HG03139 (cell line): ENCODE results near the gene LOX.
"Not testable (repeated sequence)": the region's sequence is repeated elsewhere in the genome, so short reads cannot be mapped to it uniquely, and the experiment has no call there.

Source experiments
- ATAC-seq: cut with Tn5 transposase; IDR thresholded peaks from one replicate; pipeline ENCODE4 v1.9.1; 2021; ENCODE audit not compliant: unreplicated experiment

The LOX gene

DNA sequence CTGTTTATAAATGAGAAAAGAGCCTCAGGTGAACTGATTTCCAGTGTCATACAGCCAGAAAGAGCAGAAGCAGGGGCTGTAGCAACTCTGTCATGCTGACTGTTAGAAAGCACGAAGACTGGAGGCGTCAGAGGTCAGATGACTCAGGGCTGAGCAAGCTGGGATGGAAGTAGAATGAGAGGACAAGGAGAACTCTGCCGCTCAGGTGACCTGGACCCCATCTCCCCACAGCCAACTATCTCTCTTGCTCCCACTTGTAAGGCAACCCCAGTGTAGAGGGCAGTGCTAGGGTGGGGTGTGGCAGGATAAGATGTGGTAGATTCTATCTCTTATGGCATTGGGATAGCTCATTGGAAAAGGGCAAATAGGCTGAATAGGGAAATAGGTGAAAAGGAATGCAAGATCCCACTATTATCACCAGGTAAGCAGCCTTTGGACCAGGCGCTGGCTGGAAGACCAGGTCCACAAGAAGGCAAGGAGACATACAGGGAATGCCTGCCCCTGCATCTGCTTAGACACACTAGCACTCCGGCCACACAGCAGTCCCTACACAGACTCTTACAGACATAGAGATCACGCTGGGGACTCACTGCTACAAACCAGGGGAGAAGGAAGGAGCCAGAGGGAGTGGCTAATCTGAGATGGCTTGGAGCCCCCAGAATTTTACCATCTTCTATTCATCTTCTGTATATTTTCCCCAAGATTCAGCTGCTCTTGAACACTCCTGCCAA lies 21.2 kb upstream of the LOX start:
- no peak for ATAC-seq

DNA sequence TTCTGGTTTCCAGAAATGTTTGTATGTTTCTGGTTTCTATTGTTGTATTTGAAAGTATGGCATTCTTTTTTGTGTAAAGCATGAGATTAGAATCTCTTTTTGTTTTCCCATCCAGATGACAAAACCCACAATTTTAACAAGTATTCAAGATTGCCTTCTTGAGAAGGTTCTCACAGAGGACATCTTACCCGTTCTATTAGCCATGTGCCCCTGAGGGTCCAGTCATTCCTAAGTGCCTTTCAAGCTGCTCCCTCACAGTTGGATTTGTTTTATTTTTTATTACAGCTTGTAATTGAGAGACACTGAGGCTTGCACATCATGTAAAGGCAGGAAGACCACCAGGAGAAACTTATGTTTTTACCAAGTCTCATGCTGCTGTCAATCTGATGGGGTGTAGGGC lies 19.3 kb upstream of the LOX start:
- no peak for ATAC-seq

DNA sequence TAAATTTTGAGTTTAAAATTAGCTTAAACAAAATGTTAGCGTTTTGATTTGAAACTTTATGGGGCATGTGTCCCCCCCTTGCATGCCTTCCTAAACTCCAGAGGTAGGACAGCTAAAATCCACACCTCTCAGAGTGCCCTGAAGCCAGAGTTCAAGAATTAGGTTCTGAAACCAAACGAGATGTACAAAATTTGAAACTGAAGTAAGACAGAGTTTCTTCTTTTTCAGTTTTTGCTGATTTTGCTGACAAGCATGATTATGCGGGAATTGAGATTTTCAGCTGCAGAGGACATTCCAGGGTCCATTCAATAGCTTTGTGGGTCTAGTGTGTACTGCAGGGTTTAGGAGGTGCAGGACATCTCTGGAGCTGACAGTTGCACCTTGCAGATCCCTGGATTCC lies 17.1 kb upstream of the LOX start:
- ATAC-seq, result no peak

DNA sequence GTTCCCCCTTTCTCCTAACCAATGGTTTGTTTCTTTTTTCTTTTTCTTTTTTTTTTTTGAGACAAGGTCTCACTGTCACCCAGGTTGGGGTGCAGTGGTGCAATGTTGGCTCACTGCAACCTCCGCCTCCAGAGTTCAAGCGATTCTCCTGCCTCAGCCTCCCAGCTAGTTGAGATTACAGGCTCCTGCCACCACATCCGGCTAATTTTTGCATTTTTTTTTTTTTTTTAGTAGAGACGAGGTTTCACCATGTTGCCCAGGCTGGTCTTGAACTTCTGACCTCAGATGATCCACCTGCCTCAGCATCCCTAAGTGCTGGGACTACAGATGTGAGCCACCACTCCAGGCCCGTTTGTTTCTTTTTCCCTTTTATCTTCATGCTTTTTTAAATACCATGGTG lies 16.2 kb upstream of the LOX start:
- ATAC-seq, result not testable (repeated sequence)

DNA sequence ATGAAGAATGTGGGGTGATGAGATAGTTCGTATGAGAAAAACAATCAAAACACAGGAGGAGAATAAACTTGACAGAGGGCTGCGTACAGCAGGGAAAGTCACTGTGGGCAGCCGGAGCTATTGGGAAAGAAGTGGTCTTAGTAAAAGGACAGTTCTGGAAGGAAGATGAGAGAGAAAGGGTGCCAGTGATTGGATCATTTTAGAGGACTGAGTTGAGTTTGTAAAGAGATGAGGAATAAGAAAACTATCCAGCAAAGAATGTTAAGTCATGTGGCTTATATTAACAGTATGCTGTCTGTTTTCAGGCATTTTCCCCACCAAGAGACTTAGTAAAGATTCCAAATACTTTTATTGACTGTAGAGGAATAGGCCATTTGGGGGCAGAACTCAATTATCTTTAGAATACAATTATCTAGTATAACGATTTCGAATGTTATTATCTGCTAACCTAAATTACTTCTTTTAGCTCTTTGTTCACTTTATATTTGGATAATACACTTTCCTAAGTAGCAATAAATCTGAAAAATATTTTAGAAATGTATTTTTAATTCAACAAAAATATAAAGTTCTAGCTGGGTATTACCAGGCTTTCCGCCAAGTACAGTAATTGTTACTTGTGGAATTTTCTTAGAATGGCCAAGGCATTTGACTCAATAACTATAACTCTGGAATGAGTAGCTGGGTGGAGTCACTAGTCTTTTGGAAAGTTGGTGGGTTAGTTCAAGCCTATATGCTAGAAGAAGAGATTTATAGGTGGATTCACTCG lies 15.5 kb upstream of the LOX start:
- no peak for ATAC-seq

DNA sequence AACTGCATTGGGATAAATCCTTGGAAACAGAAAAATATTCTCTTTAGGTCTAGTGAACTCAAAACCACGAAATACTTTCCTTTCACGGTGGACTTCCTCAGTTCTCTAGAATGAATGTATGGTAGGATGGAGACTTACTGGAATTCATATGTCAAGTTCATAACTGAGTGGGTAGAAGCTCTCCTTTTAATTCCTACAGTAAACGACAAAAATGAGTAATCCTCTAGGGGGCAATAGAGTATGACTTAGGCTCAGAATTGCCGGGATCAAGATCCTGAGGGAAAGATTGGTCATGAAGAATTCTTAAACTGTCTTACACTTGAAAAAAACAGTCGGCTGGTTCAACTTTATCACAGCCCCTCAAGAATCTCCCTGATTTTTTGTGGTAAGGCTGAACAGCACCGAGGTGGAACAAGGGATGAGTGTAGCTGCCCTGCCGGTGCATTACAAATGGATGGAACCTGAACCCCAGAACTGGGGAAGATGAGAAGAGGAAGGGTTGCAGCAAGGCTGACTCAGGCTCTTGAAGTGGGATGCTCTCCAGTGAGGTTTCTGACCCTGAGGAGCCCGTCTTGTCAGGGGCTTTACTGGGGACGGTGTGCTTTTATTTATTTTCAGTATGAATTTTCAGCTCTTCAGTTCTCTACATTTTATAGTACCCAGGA lies 14.0 kb upstream of the LOX start:
- ATAC-seq, result no peak

DNA sequence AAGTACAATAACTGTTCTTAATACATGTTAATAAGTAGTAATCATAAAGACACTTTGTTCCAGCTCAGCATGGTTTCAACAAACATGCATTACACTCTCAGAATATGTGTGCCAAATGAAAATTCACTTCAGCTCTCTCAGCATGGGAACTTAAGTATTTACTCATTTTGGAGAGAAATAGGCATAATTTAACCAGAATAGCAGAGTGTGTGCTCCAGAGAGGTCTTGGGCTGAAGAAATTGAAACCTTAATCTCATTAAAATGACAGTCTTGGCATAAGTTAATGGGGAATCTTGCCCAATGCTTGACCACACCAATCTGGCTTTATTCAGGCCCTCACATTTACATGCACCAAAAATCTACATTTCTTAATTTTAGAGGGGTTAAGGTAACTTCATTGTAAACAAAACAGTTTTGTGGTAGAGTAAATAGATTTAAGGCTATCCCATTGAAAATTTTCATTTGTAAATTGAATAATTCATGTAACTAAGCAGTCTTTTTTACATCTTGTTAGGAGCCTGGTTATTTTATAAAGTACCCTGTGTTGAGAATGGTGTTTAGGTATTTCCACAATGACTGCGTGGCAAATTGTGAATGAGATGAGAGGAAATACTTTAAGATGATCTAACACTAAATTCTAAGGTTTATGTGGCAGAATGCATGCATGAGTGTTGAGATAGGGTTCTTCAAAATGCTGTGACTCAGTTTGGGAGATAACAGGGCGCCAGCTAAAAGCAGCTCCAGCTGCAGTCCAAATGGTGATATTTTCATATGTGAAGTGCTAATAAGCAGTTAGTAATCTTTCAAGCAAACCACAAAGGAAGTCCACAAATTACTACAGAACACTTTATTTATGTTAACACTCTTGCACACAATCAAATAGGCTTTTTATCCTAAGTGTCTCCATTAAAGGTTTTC lies 11.3 kb upstream of the LOX start:
- no peak for ATAC-seq

GRCh38 chr5:122085041-122085440 lies 7.0 kb upstream of the LOX start:
- ATAC-seq, result no peak

DNA sequence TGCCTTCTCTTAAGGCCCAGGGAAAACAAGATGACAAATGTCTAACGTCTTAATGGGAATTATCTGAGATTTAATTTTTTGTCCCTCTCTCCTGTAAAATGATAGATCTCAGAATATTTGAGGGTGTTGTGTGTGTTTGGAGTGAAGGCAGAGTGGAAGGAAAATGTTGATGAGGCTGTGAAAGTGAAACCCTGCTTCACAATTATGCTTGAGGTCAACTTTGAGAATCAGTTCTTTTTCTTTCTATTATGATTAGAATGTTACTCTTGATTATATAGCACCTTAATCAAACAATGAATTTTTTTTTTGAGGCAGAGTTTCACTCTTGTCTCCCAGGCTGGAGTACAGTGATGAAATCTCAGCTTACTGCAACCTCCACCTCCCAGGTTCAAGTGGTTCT lies 5.5 kb upstream of the LOX start:
- ATAC-seq, result no peak

GRCh38 chr5:122081541-122081940 lies 3.5 kb upstream of the LOX start:
- ATAC-seq, result no peak

GRCh38 chr5:122077366-122078115 lies 518 bp downstream of the LOX start:
- ATAC-seq, result peak; percentile 17

DNA sequence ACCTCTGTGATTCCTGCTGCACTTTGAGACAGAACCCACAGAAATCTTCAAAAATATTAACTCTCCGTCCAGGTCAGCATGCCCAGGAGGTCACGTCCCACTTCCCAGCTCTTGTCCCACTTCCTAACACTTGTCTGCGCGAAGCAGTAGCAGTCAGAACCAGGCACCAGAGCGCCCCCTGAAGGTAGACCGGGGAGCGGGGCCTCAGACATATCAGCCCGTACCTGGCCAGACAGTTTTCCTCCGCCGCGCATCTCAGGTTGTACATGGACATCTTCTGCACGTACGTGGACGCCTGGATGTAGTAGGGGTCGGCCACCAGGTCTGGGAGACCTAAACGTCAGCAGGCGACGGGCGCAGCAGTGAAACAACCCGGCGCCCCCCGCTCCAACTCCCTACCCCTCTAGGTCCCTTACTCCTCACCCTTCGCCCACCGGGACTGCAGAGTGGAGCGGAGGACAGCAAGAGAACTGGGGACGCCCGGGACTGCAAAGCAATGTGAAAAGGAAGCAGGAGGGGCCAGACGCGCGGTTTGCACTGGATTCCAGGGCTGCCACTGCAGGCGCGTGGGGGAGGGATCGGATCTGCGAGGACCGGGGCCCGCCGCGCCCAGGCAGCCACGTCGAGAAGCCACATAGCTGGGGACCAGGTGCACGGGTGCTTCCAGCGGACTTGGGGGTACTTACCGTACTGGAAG lies 1.2 kb downstream of the LOX start:
- ATAC-seq, result peak; percentile 52

DNA sequence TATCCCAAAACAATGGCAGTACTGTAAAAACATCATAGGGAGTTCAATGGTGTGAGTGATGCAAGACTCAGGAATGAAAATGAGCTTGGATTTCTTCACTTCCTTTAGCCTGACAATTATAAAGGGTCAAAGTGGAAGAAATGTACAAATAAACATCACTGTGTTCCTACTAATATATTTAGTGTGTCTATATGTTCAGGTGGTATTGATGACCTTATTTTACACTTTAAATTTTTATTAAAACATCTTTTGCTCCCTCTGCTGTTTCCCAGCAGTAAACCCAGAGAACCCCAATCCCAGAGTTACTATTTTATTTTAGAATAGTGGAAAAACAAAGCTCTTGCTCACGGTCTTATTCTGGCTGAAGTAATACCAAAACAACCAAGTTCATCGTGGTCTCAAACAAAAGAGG lies 2.0 kb downstream of the LOX start:
- ATAC-seq, result no peak

GRCh38 chr5:122073864-122074263 lies 4.2 kb downstream of the LOX start:
- no peak for ATAC-seq

DNA sequence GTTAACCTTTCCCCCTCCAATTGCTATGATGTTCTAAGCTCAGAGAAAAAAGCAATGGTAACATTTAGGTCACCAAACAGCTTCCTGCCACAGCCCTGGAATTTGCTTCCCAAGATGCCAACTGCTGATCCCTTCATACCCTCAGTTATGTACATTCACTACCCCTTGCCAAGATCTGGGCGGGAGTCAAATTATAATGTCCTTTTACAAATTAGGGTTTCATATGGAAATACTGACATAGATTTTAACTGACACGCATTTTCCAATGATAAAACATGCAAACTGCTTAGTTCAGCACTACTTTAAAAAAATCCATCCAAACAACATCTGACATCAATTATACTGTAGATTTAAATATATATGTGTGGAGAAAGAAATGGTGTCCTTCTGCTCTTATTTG lies 5.0 kb downstream of the LOX start:
- ATAC-seq, result no peak

GRCh38 chr5:122067390-122067789 lies 10.7 kb downstream of the LOX start:
- ATAC-seq, result no peak

DNA sequence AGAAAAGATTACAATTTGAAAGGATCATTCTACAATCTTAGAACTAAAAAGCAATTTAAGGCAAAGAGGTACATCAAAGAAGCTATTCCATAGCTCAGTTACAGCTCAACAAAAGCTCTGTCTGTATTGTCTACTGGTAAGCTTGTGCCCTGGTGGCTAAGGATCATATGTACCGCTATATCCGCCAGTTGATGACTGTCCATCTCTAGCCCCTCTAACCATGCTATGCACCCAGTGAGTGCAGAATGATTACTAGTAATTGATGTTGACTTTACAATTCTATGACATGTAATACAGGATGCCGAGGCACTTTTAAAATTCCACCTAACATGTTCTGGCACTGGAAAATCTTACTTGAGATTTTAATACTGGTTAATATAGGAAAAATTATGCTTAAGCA lies 13.1 kb downstream of the LOX start:
- no peak for ATAC-seq

DNA sequence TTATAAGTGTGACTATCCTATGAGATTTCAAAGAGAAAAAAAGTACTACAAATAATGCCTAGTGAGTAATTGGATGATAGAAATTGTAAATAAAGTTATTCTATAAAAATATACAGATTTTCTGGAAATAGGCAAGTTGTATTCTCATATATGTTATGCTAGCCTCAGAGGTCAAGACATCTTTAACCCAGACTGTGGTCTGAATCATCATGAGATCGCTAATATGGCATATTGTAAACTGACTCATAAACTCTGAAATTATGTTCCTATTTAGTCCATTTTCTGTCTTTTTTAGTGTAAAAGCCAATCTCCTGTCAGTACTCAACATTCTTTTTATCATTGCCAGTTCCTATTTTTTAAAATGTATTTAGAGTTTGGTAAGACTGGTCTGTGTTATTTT lies 14.2 kb downstream of the LOX start:
- ATAC-seq, result no peak

DNA sequence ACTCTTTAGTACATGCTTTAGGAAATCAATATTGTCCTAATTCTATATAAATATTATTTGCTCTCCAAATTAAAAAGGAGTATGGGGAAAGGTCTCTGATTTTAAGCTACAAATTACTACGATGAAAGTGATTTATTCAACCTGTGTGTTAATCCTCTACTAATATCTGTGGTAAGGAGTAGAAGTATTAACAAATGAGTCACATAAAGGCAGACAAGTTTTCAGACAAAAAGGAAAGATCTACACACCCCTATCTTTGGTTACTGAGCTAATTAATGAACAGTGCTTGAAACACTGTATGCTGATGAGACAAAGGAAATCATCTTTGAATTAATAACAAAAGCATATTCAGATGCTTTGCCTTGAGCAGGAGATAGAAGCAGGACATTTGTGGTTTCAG lies 15.9 kb downstream of the LOX start:
- no peak for ATAC-seq

DNA sequence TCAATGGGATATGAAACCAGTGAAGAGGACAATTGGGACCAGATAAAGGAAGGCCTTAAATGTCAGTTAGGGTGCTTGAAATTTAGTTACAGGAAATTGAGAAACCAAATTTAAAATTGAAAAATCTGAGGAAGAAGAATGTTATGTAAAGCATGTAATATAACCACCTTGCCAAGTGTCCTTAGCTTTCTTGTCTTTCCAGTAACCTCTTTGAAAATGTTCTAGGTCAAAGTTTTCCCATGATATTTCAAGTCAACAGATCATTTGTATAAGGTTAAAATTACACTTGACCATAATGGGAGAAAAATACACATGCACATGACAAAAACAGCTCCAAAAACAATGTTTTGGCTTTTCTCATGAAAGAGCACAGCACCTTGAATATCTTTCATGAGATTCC lies 21.1 kb downstream of the LOX start:
- ATAC-seq, result no peak
